ENCODE results near the gene GRPEL1. TPM values are rescaled to one million over a fixed set of nuclear protein-coding genes. Genes with fewer than 3 reads are reported as not detected.

The GRPEL1 gene
- total RNA-seq, 2 donors from 2014 or later = 18.5 to 25.5 TPM

- TF ChIP-seq, protein P1, sequence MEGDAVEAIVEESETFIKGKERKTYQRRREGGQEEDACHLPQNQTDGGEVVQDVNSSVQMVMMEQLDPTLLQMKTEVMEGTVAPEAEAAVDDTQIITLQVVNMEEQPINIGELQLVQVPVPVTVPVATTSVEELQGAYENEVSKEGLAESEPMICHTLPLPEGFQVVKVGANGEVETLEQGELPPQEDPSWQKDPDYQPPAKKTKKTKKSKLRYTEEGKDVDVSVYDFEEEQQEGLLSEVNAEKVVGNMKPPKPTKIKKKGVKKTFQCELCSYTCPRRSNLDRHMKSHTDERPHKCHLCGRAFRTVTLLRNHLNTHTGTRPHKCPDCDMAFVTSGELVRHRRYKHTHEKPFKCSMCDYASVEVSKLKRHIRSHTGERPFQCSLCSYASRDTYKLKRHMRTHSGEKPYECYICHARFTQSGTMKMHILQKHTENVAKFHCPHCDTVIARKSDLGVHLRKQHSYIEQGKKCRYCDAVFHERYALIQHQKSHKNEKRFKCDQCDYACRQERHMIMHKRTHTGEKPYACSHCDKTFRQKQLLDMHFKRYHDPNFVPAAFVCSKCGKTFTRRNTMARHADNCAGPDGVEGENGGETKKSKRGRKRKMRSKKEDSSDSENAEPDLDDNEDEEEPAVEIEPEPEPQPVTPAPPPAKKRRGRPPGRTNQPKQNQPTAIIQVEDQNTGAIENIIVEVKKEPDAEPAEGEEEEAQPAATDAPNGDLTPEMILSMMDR (conservative IDR thresholded peaks at IDR 0.05) = no peak
- H3K4me1 ChIP-seq (ENCODE audit: control insufficient read depth, insufficient read depth, low read length) = no peaks in the 10 kb centered on the region
- Mint-ChIP-seq H3K36me3 (ENCODE audit: low read depth) (no peaks in the 10 kb centered on the region), H3K27me3 (ENCODE audit: insufficient read depth) (peaks cover 72% of the 10 kb centered on the region), H3K4me1 (no peaks in the 10 kb centered on the region), H3K9me3 (no peaks in the 10 kb centered on the region), H3K4me3 (no peak overlapping the region), H3K27ac (no peak overlapping the region)
- no peaks in the 10 kb centered on the region for H3K36me3 ChIP-seq (ENCODE audit: control insufficient read depth, insufficient read depth, low read length)
- peak; percentile 26 for DNase-seq
- H3K27me3 ChIP-seq (ENCODE audit: control insufficient read depth, insufficient read depth, low read length, poor library complexity, severe bottlenecking) = peaks cover 43% of the 10 kb centered on the region
- no peak overlapping the region for H3K9ac ChIP-seq (ENCODE audit: extremely low read depth, low read length, poor library complexity, severe bottlenecking)
- H3K27ac ChIP-seq (ENCODE audit: low read depth, low read length) = no peak overlapping the region
- no peak overlapping the region for H3K4me3 ChIP-seq (ENCODE audit: low read length)
- no peaks in the 10 kb centered on the region for H3K9me3 ChIP-seq (ENCODE audit: control insufficient read depth, low read length)
- WGBS, 2 experiments (ENCODE audit: insufficient coverage in 1 of 2, insufficient read length in 1 of 2) = 90 to 92% methylated on average over 10 of the region's 10 CpGs
Observed at GRCh38 chr4:7094916-7095315, 27.1 kb upstream of the GRPEL1 start.

- peaks cover 45% of the 10 kb centered on the region for H3K27me3 ChIP-seq (ENCODE audit: control insufficient read depth, insufficient read depth, low read length, poor library complexity, severe bottlenecking)
- no peak overlapping the region for H3K9ac ChIP-seq (ENCODE audit: extremely low read depth, low read length, poor library complexity, severe bottlenecking)
- Mint-ChIP-seq H3K27me3 (ENCODE audit: insufficient read depth) (peaks cover 82% of the 10 kb centered on the region), H3K27ac (no peak overlapping the region), H3K9me3 (peaks cover 8% of the 10 kb centered on the region), H3K4me1 (no peaks in the 10 kb centered on the region), H3K36me3 (ENCODE audit: low read depth) (no peaks in the 10 kb centered on the region), H3K4me3 (no peak overlapping the region)
- WGBS, 2 experiments (ENCODE audit: insufficient coverage in 1 of 2, insufficient read length in 1 of 2) = 77% methylated on average over 2 of the region's 3 CpGs; no CpG with 5 or more reads in 1 of the 2 experiments
- H3K36me3 ChIP-seq (ENCODE audit: control insufficient read depth, insufficient read depth, low read length) = no peaks in the 10 kb centered on the region
- H3K9me3 ChIP-seq (ENCODE audit: control insufficient read depth, low read length) = peaks cover 8% of the 10 kb centered on the region
- no peak for DNase-seq
- H3K27ac ChIP-seq (ENCODE audit: low read depth, low read length) = no peak overlapping the region
- TF ChIP-seq, protein P1 (conservative IDR thresholded peaks at IDR 0.05) = no peak
- H3K4me3 ChIP-seq (ENCODE audit: low read length) = no peak overlapping the region
- H3K4me1 ChIP-seq (ENCODE audit: control insufficient read depth, insufficient read depth, low read length) = no peaks in the 10 kb centered on the region
Observed at GRCh38 chr4:7092026-7092425, 24.2 kb upstream of the GRPEL1 start.

DNA sequence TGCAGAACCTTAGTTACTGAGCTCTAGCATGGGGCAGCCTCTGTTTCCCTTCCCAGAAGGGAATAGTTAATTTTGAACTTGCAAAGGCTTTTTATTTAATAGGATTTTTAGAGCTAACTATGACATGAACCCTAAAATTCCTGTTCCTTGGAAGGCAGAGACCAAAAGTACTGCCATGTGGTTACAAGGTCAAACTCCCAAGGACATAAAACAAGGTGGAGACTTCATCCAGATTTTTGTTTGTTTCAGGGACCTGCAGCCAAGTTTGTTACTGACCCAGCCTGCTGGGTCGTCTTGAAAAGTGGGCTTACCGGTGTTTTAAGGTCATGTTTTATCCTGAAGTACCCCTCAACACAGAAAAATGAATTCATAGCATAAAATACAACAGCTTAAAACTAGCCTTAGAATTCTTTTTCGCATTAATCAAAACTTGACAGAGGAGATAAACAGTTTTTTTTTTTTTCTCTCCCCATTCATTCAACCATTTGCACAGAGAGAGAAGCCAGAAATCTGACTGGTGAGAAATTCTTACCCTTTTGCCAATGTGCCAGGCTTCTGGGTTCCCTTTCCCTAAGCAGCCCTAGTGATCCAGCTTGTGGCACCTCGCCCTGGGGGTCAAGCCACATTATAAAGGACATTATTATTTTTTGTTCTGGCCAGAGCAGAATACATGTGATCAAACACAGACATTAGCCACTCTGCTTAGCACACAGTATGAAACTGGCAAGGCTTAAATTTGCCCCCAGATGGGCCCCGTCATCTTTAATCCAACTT, 21.5 kb upstream of the GRPEL1 start:
- peaks cover 38% of the 10 kb centered on the region for H3K27me3 ChIP-seq (ENCODE audit: control insufficient read depth, insufficient read depth, low read length, poor library complexity, severe bottlenecking)
- H3K27ac ChIP-seq (ENCODE audit: low read depth, low read length) = no peak overlapping the region
- H3K4me1 ChIP-seq (ENCODE audit: control insufficient read depth, insufficient read depth, low read length) = no peaks in the 10 kb centered on the region
- no peak for DNase-seq
- no peak overlapping the region for H3K27ac Mint-ChIP-seq
- no peaks in the 10 kb centered on the region for H3K36me3 ChIP-seq (ENCODE audit: control insufficient read depth, insufficient read depth, low read length)
- 67 to 90% methylated on average over 4 to 5 of the region's 5 CpGs for whole genome bisulfite sequencing, 2 experiments (ENCODE audit: insufficient coverage in 1 of 2, insufficient read length in 1 of 2)
- H3K36me3 Mint-ChIP-seq (ENCODE audit: low read depth) = no peaks in the 10 kb centered on the region
- H3K9ac ChIP-seq (ENCODE audit: extremely low read depth, low read length, poor library complexity, severe bottlenecking) = no peak overlapping the region
- no peak overlapping the region for H3K4me3 Mint-ChIP-seq
- H3K4me3 ChIP-seq (ENCODE audit: low read length) = no peak overlapping the region
- peaks cover 76% of the 10 kb centered on the region for H3K27me3 Mint-ChIP-seq (ENCODE audit: insufficient read depth)
- H3K9me3 ChIP-seq (ENCODE audit: control insufficient read depth, low read length) = peaks cover 23% of the 10 kb centered on the region
- H3K9me3 Mint-ChIP-seq = peaks cover 16% of the 10 kb centered on the region
- H3K4me1 Mint-ChIP-seq = no peaks in the 10 kb centered on the region
- TF ChIP-seq, protein P1 (conservative IDR thresholded peaks at IDR 0.05) = no peak

Measured in endodermal cell (in vitro differentiated cells).